ENCODE results near the gene NXNL2.

NXNL2 gene

DNA sequence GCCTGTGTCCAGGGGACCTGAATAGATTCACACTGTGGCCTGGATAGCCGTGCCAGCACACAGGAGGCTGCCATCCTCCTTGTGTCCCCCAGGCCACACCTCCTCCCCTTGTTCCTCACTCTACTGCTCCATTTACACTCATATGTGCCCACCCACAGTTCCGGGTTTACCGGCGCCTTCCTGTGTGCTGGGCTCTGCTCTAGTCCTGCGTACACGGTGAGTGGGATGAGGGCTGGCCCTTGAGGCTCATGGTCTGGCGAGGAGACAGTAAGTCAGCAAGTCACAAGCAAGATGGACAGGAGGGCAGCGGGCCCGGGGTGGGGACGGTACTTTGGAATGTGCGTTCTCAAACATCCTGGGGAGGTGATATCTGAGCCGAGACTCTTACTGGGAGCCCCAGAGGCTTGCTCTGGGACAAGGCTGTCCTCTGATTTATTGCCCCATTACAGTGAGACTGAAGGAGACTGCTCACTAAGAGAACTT lies 32.4 kb upstream of the NXNL2 start:
- TF ChIP-seq, protein P1, sequence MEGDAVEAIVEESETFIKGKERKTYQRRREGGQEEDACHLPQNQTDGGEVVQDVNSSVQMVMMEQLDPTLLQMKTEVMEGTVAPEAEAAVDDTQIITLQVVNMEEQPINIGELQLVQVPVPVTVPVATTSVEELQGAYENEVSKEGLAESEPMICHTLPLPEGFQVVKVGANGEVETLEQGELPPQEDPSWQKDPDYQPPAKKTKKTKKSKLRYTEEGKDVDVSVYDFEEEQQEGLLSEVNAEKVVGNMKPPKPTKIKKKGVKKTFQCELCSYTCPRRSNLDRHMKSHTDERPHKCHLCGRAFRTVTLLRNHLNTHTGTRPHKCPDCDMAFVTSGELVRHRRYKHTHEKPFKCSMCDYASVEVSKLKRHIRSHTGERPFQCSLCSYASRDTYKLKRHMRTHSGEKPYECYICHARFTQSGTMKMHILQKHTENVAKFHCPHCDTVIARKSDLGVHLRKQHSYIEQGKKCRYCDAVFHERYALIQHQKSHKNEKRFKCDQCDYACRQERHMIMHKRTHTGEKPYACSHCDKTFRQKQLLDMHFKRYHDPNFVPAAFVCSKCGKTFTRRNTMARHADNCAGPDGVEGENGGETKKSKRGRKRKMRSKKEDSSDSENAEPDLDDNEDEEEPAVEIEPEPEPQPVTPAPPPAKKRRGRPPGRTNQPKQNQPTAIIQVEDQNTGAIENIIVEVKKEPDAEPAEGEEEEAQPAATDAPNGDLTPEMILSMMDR (conservative IDR thresholded peaks at IDR 0.05; ENCODE audit: low read depth), result no peak
- H3K27ac ChIP-seq, result no peak overlapping the region
- POLR2A ChIA-PET (ENCODE audit: low non-redundant PET), result no interaction called here
- no peak for DNase-seq (ENCODE audit: low spot score)
- CTCF ChIA-PET, result no interaction called here

DNA sequence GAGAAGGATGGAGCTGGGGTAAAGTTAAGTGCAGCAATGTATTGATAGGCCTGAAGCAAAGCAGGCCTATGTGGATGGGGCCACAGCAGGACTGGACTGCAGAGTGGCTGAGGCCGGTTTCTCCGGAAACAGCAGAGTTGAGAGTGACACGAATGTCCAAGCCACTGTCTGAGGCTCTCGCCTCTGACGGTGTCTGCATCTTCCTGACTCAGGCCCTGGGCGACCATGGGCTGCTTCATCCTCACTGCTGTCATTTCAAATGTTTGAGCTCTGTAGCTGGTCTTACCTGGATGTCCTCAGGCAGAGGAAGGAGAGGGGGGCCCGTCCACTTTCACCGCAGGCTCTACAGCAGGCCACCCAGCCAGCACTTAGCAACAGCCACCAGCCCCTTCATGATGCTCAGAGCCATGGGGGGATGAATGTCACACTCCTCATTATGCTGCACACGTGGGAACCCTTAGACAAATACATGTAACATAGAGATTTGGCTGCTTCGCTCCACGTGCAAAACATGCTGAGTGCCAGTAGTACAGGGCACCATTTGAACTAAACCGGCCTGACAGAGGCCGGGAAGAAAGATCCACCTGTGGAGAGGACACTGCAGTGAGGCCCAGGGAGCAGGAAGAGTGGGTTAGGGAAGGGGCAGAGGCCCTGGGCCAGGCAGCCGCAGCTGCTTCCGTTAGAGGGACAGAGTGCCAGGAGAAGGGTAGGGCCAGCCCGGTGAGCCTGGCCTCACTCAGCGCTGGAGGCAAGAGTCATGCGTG lies 31.7 kb upstream of the NXNL2 start:
- POLR2A ChIA-PET (ENCODE audit: low non-redundant PET), result no interaction called here
- no peak for DNase-seq (ENCODE audit: low spot score)
- TF ChIP-seq, protein P1 (conservative IDR thresholded peaks at IDR 0.05; ENCODE audit: low read depth), result no peak
- no peak overlapping the region for H3K27ac ChIP-seq
- CTCF ChIA-PET, result no interaction called here

DNA sequence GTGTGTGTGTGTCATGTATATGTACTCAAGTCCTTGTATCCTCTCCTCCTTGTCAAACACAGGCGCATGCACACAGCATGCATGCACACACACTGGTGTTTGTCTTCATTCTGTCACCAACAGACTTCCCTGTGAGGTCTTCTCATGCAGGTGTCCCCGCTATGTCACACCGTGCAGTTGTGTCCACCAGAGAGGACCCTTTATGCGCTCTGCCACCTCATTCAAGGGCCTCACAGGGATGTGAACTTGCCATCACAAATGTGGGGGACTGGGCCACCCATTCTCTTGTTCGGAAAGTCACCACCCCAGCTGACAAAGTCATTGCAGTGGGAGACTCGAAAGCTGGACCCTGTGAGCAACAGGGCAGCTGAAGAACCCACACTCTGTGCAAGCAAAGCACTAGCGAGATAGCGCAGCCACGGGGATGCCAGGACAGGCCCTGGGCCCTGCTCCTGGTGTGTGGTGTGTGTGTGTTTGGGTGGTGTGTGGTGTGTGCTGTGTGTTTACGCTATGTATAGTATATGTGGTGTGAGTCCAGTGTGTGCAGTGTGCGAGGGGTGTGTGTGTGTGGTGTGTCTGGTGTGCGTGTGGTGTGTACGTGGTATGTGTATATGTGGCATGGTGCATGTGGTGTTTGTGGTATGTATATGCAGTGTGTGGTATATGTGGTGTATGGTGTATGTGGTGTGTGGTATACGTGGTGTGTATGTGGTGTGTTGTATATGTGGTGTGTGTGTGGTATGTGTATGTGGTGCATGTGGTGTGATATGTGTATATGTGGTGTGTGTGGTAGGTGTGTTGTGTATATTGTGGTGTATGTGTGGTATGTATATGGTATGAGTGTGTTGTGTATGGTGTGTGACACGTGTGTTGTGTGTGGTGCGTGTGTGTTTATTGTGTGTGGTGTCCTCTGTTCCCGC lies 30.9 kb upstream of the NXNL2 start:
- H3K27ac ChIP-seq, result no peak overlapping the region
- CTCF ChIA-PET, result interaction anchor here (0.6 kb wide), 1 partner anchor 156 kb away, joined by 3 read pairs; no protein-coding TSS in a partner anchor
- TF ChIP-seq, protein P1 (conservative IDR thresholded peaks at IDR 0.05; ENCODE audit: low read depth), result no peak
- DNase-seq (ENCODE audit: low spot score), result no peak
- POLR2A ChIA-PET (ENCODE audit: low non-redundant PET), result no interaction called here

DNA sequence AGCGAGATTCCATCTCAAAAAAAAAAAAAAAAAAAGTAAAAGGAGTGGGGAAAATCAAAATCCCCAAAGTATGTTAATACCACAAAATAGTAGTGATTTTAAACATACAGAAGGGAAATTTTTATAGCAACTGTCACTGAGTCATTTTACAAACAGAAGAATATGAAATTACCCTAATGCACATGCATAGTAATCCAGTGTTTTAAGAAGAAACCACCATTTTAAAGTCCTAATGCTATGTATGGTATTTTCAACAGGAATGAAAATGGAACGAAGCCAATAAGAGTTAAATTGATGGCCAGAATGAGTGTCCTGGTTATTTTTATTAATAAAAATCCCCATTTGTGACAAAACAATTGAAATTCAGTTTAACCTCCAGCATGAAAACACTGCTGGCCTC lies 26.7 kb upstream of the NXNL2 start:
- ChIA-PET POLR2A (ENCODE audit: low non-redundant PET) (no interaction called here), CTCF (no interaction called here)
- TF ChIP-seq, protein P1 (conservative IDR thresholded peaks at IDR 0.05; ENCODE audit: low read depth), result no peak
- no peak for DNase-seq (ENCODE audit: low spot score)
- no peak overlapping the region for H3K27ac ChIP-seq

DNA sequence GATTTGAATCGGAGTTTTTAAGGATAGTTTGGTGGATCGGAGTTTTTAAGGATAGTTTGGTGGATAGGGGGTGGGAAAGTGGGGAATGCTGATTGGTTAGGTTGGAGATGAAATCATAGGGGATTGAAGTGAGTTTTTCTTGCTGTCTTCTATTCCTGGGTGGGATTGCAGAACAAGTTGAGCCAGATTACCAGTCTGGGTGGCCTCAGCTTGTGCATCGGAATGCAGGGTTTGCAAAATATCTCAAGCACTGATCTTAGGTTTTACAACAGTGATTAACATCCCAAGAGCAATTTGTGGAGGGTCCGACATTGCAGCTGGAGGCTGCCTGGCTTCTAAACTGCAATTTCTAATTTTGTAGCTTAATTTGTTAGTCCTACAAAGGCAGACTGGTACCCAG lies 23.1 kb upstream of the NXNL2 start:
- H3K27ac ChIP-seq, result no peak overlapping the region
- ChIA-PET POLR2A (ENCODE audit: low non-redundant PET) (no interaction called here), CTCF (interaction anchor here (0.7 kb wide), 1 partner anchor 763 kb away, joined by 3 read pairs; no protein-coding TSS in a partner anchor)
- no peak for DNase-seq (ENCODE audit: low spot score)
- TF ChIP-seq, protein P1 (conservative IDR thresholded peaks at IDR 0.05; ENCODE audit: low read depth), result no peak

DNA sequence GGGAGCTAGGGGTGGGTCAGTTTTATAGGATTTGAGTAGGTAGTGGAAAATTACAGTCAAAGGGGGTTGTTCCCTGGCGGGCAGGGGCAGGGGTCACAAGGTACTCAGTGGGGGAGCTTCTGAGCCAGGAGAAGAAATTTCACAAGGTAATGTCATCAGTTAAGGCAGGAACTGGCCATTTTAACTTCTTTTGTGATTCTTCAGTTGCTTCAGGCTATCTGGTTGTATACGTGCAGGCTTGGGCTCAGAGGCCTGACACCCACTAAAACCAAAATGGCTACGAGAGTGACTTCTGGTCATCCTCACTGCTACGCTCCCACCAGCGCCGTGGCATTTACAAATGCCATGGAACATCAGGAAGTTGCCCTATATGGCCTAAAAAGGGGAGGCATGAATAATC lies 20.7 kb upstream of the NXNL2 start:
- ChIA-PET CTCF (interaction anchor here (0.6 kb wide), 1 partner anchor 16 kb away, joined by 3 read pairs; no protein-coding TSS in a partner anchor), POLR2A (ENCODE audit: low non-redundant PET) (no interaction called here)
- no peak for DNase-seq (ENCODE audit: low spot score)
- TF ChIP-seq, protein P1 (conservative IDR thresholded peaks at IDR 0.05; ENCODE audit: low read depth), result no peak
- no peak overlapping the region for H3K27ac ChIP-seq
